ENCODE measurements around the gene CNTNAP2.

CNTNAP2 gene

DNA sequence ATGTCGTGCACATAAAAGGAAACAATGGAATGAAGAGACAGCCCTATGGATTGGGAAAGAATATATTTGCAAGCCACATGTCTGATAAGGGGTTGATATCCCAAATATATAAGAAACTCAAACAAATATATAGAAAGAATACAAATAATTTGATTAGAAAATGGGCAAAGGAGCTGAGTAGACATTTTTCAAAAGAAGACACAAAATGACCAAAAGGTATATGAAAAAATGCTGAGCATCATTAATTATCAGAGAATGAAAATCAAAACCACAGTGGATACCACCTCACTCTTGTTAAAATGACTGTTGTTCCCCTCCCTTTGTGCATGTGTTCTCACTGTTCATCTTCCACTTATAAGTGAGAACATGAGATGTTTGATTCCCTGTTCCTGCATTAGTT lies 175.3 kb downstream of the CNTNAP2 start (continued):
- TF ChIP-seq ZNF133 (tag by site-specific recombination; IDR thresholded peaks at IDR 0.05): no peak
- no peak for TF ChIP-seq ZNF140 (tag by site-specific recombination; IDR thresholded peaks at IDR 0.05)
- TF ChIP-seq ZNF621 (tag by site-specific recombination; IDR thresholded peaks at IDR 0.05): no peak

GRCh38 chr7:146296028-146296427 lies 179.4 kb downstream of the CNTNAP2 start:
- no peaks in the 10 kb centered on the region for H3K36me3 ChIP-seq (ENCODE audit: control insufficient read depth in 2 of 2, insufficient read depth in 1 of 2, low read length in 2 of 2)
- no peaks in the 10 kb centered on the region for H3K4me1 ChIP-seq (ENCODE audit: control insufficient read depth, insufficient read depth, low read length)

DNA sequence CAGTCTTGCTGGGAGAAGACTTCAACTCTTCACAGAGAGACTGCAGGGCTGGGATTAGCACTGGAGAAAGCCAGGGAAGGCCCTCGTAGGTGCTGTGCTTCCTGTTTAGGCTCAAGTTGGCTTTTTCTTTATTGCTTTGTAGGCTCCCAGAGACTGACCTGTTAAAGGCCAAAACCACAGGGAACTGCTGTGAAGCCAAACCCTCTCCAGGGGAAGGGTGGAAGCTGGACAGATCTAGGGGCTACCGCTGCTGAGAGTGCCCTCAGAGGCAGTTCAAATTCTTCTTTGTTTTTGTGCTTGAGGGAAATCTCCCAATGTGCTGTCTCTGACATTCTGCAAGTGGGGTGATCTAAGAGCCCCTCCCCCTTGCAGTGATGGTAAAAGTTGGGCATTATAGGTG lies 198.4 kb downstream of the CNTNAP2 start:
- H3K9me3 ChIP-seq (ENCODE audit: control insufficient read depth, insufficient read depth, low read depth, low read length): no peaks in the 10 kb centered on the region
- TF ChIP-seq ZNF184 (tag by site-specific recombination; IDR thresholded peaks at IDR 0.05): no peak
- TF ChIP-seq ZNF416 (tag by site-specific recombination; IDR thresholded peaks at IDR 0.05): no peak
- TF ChIP-seq ZNF629 (tag by site-specific recombination; IDR thresholded peaks at IDR 0.05): no peak
- TF ChIP-seq KLF16 (tag by site-specific recombination; IDR thresholded peaks at IDR 0.05): no peak
- no peak for TF ChIP-seq ZNF514 (tag by site-specific recombination; IDR thresholded peaks at IDR 0.05)
- no peak for TF ChIP-seq ZNF561 (tag by site-specific recombination; IDR thresholded peaks at IDR 0.05; ENCODE audit: borderline replicate concordance)
- no peak for TF ChIP-seq ZBTB20 (tag by site-specific recombination; IDR thresholded peaks at IDR 0.05)
- no peak for TF ChIP-seq ZFHX2 (tag by site-specific recombination; conservative IDR thresholded peaks at IDR 0.05)
- no peak for TF ChIP-seq IKZF3 (tag by site-specific recombination; IDR thresholded peaks at IDR 0.05)
- TF ChIP-seq ZFP37 (tag by site-specific recombination; IDR thresholded peaks at IDR 0.05): no peak
- no peak for TF ChIP-seq ZBTB17 (tag by site-specific recombination; IDR thresholded peaks at IDR 0.05)
- TF ChIP-seq ZNF280C (tag by site-specific recombination; IDR thresholded peaks at IDR 0.05): no peak
- ChIA-PET CTCF (no interaction called here), POLR2A (no interaction called here)
- H3K36me3 ChIP-seq (ENCODE audit: control insufficient read depth in 2 of 2, insufficient read depth in 1 of 2, low read length in 2 of 2): no peaks in the 10 kb centered on the region
- H3K4me1 ChIP-seq (ENCODE audit: control insufficient read depth, insufficient read depth, low read length): no peaks in the 10 kb centered on the region
- H3K4me3 ChIP-seq (ENCODE audit: low read depth, low read length): no peak overlapping the region
- no peak overlapping the region for H3K27ac ChIP-seq (ENCODE audit: extremely low read depth, low read depth, low read length)

More at GRCh38 chr7:146296028-146296427, 179.4 kb downstream of the CNTNAP2 start:
- TF ChIP-seq SP7 (tag by site-specific recombination; IDR thresholded peaks at IDR 0.05) (no peak), ZNF23 (tag by site-specific recombination; IDR thresholded peaks at IDR 0.05; ENCODE audit: borderline replicate concordance) (no peak), GLI4 (tag by site-specific recombination; IDR thresholded peaks at IDR 0.05) (no peak), ZNF473 (tag by site-specific recombination; IDR thresholded peaks at IDR 0.05) (no peak), ZSCAN16 (tag by site-specific recombination; IDR thresholded peaks at IDR 0.05) (no peak)
- ChIA-PET POLR2A (no interaction called here), CTCF (no interaction called here)
- Histone ChIP-seq H3K4me3 (ENCODE audit: low read depth, low read length) (no peak overlapping the region), H3K27ac (ENCODE audit: extremely low read depth, low read depth, low read length) (no peak overlapping the region), H3K9me3 (ENCODE audit: control insufficient read depth, insufficient read depth, low read depth, low read length) (no peaks in the 10 kb centered on the region)

DNA sequence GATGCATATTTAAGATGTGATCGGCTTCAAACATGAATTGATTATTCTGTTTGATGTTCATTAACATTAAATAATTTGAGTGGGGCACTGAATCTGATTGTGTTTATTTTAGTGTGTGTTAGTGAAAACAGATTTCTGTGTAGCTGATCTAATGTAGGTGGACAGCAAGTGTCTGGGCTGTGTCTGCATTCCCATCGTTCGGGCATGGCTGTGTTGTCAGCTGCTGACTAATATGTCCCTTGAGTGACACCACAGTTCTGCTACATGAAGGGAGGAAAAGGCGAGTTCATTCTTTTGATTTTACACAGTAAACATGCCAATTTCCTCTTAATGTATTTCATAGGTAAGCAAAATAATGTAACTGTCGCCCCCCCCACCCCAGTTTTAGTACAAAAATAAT lies 203.0 kb downstream of the CNTNAP2 start:
- no peaks in the 10 kb centered on the region for H3K36me3 ChIP-seq (ENCODE audit: control insufficient read depth in 2 of 2, insufficient read depth in 1 of 2, low read length in 2 of 2)
- H3K9me3 ChIP-seq (ENCODE audit: control insufficient read depth, insufficient read depth, low read depth, low read length): no peaks in the 10 kb centered on the region
- no peak overlapping the region for H3K4me3 ChIP-seq (ENCODE audit: low read depth, low read length)
- no peaks in the 10 kb centered on the region for H3K4me1 ChIP-seq (ENCODE audit: control insufficient read depth, insufficient read depth, low read length)
- CTCF ChIA-PET: no interaction called here
- H3K27ac ChIP-seq (ENCODE audit: extremely low read depth, low read depth, low read length): no peak overlapping the region
- POLR2A ChIA-PET: no interaction called here
- TF ChIP-seq ELK4 (IDR thresholded peaks at IDR 0.05; ENCODE audit: borderline replicate concordance, low read depth, low read length): no peak
- TF ChIP-seq ZNF433 (tag by site-specific recombination; IDR thresholded peaks at IDR 0.05; ENCODE audit: low read depth): no peak
- no peak for TF ChIP-seq ZFP3 (tag by site-specific recombination; IDR thresholded peaks at IDR 0.05; ENCODE audit: low read depth)
- TF ChIP-seq ZNF140 (tag by site-specific recombination; IDR thresholded peaks at IDR 0.05): no peak
- no peak for TF ChIP-seq ZBTB1 (tag by site-specific recombination; IDR thresholded peaks at IDR 0.05)
- no peak for TF ChIP-seq ZNF501 (tag by site-specific recombination; IDR thresholded peaks at IDR 0.05)
- no peak for TF ChIP-seq ZNF24 (tag by site-specific recombination; IDR thresholded peaks at IDR 0.05)
- TF ChIP-seq ZNF677 (tag by site-specific recombination; IDR thresholded peaks at IDR 0.05): no peak
- no peak for TF ChIP-seq OSR2 (tag by site-specific recombination; IDR thresholded peaks at IDR 0.05)
